ENCODE data around the gene AKAP12.
"Not testable (repeated sequence)": the region's sequence is repeated elsewhere in the genome, so short reads cannot be mapped to it uniquely, and the experiment has no call there.

Gene AKAP12

GRCh38 chr6:151349651-151350270 is 110.0 kb downstream of the AKAP12 start:
- DNase-seq (ENCODE audit: low read depth, low spot score): no peak

DNA sequence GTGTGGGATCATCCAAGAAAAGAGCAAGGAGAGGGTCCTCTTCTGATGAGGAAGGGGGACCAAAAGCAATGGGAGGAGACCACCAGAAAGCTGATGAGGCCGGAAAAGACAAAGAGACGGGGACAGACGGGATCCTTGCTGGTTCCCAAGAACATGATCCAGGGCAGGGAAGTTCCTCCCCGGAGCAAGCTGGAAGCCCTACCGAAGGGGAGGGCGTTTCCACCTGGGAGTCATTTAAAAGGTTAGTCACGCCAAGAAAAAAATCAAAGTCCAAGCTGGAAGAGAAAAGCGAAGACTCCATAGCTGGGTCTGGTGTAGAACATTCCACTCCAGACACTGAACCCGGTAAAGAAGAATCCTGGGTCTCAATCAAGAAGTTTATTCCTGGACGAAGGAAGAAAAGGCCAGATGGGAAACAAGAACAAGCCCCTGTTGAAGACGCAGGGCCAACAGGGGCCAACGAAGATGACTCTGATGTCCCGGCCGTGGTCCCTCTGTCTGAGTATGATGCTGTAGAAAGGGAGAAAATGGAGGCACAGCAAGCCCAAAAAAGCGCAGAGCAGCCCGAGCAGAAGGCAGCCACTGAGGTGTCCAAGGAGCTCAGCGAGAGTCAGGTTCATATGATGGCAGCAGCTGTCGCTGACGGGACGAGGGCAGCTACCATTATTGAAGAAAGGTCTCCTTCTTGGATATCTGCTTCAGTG is 110.8 kb downstream of the AKAP12 start:
- DNase-seq (ENCODE audit: low read depth, low spot score): no peak

GRCh38 chr6:151351146-151351700 is 111.5 kb downstream of the AKAP12 start:
- DNase-seq (ENCODE audit: low read depth, low spot score): no peak

DNA sequence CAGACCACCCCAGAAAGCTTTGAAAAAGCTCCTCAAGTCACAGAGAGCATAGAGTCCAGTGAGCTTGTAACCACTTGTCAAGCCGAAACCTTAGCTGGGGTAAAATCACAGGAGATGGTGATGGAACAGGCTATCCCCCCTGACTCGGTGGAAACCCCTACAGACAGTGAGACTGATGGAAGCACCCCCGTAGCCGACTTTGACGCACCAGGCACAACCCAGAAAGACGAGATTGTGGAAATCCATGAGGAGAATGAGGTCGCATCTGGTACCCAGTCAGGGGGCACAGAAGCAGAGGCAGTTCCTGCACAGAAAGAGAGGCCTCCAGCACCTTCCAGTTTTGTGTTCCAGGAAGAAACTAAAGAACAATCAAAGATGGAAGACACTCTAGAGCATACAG is 112.0 kb downstream of the AKAP12 start:
- no peak for DNase-seq (ENCODE audit: low read depth, low spot score)

DNA sequence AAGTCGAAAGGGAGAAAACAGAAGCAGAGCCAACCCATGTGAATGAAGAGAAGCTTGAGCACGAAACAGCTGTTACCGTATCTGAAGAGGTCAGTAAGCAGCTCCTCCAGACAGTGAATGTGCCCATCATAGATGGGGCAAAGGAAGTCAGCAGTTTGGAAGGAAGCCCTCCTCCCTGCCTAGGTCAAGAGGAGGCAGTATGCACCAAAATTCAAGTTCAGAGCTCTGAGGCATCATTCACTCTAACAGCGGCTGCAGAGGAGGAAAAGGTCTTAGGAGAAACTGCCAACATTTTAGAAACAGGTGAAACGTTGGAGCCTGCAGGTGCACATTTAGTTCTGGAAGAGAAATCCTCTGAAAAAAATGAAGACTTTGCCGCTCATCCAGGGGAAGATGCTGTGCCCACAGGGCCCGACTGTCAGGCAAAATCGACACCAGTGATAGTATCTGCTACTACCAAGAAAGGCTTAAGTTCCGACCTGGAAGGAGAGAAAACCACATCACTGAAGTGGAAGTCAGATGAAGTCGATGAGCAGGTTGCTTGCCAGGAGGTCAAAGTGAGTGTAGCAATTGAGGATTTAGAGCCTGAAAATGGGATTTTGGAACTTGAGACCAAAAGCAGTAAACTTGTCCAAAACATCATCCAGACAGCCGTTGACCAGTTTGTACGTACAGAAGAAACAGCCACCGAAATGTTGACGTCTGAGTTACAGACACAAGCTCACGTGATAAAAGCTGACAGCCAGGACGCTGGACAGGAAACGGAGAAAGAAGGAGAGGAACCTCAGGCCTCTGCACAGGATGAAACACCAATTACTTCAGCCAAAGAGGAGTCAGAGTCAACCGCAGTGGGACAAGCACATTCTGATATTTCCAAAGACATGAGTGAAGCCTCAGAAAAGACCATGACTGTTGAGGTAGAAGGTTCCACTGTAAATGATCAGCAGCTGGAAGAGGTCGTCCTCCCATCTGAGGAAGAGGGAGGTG is 112.9 kb downstream of the AKAP12 start:
- no peak for DNase-seq (ENCODE audit: low read depth, low spot score)

GRCh38 chr6:151353795-151354194 is 114.0 kb downstream of the AKAP12 start:
- DNase-seq (ENCODE audit: low read depth, low spot score): no peak

DNA sequence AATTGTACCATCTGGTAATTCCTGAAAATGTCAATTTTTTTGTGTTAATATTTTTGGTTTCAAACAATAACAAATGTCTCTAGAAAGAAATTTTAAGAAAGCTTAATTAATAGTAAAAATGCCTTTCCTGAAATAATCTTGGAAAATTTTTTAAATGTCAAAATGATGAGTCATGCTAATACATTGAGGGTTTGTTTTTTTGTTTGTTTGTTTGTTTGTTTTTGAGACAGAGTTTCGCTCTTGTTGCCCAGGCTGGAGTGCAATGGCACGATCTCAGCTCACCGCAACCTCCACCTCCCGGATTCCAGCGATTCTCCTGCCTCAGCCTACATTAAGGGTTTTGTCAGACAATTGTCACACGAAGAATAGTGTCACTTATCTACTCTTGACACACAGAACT is 117.2 kb downstream of the AKAP12 start:
- not testable (repeated sequence) for DNase-seq (ENCODE audit: low read depth, low spot score)

- no peak for DNase-seq (ENCODE audit: low read depth, low spot score)
Measured at GRCh38 chr6:151357758-151358436, 118.1 kb downstream of the AKAP12 start.

GRCh38 chr6:151358475-151358874 is 118.7 kb downstream of the AKAP12 start:
- DNase-seq (ENCODE audit: low read depth, low spot score): no peak

GRCh38 chr6:151359486-151359885 is 119.7 kb downstream of the AKAP12 start:
- no peak for DNase-seq (ENCODE audit: low read depth, low spot score)

GRCh38 chr6:151365233-151365632 is 125.5 kb downstream of the AKAP12 start:
- no peak for DNase-seq (ENCODE audit: low read depth, low spot score)

- DNase-seq (ENCODE audit: low read depth, low spot score): no peak
Measured at GRCh38 chr6:151370509-151371078, 130.8 kb downstream of the AKAP12 start.

DNA sequence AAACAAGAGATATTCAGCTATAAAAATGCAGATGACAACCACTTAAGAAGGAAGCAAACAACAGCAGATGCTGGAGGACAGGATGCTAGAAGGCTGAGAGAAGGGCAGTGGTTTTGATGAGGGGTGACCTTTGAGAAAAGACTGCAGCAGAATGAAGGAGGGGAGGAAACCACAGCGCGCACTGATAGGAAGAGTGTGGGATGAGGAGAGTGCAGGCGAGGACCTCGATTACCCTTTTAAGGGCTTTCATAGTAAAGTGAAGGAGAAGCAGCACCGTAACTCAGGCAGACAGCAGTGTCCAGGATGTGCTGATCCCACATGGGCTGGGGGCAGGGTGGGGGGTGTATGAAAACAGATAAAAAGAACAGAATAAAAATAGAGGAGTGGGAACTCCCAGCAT is 132.4 kb downstream of the AKAP12 start:
- DNase-seq (ENCODE audit: low read depth, low spot score): no peak

- DNase-seq (ENCODE audit: low read depth, low spot score): no peak
Measured at GRCh38 chr6:151374036-151374683, 134.4 kb downstream of the AKAP12 start.

- no peak for DNase-seq (ENCODE audit: low read depth, low spot score)
Measured at GRCh38 chr6:151375833-151376232, 136.1 kb downstream of the AKAP12 start.

DNA sequence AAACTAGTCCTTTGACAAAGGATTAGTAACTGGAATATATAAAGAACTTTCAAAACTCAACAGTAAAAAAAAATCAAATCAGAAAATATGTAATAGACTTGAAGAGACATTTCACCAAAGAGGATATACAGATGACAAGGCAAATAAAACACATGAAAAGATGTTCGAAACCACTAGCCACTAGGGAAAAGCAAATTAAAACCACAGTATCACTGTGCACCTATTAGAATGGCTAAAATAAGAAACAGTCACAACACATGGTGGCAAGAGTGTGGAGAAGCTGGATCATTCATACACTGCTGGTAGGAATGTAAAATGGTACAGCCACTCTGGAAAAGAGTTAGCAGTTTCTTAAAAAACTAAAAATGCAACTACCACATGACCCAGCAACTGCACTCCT is 136.7 kb downstream of the AKAP12 start:
- DNase-seq (ENCODE audit: low read depth, low spot score): no peak

DNA sequence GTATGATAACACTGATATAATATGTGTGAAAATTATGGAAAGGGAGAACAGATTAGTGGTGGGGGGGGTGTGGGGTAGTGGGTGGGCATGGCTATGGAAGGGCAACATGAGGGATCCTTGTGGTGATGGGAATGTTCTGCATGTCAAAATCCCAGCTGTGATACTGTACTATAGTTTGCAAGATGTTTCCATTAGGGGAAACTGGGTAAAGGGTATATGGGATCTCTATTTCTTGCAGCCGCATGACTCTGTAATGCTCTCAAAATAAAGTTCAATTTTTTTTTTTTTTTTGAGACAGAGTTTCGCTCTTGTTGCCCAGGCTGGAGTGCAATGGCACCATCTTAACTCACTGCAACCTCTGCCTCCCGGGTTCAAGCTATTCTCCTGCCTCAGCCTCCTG is 137.3 kb downstream of the AKAP12 start:
- no peak for DNase-seq (ENCODE audit: low read depth, low spot score)

DNA sequence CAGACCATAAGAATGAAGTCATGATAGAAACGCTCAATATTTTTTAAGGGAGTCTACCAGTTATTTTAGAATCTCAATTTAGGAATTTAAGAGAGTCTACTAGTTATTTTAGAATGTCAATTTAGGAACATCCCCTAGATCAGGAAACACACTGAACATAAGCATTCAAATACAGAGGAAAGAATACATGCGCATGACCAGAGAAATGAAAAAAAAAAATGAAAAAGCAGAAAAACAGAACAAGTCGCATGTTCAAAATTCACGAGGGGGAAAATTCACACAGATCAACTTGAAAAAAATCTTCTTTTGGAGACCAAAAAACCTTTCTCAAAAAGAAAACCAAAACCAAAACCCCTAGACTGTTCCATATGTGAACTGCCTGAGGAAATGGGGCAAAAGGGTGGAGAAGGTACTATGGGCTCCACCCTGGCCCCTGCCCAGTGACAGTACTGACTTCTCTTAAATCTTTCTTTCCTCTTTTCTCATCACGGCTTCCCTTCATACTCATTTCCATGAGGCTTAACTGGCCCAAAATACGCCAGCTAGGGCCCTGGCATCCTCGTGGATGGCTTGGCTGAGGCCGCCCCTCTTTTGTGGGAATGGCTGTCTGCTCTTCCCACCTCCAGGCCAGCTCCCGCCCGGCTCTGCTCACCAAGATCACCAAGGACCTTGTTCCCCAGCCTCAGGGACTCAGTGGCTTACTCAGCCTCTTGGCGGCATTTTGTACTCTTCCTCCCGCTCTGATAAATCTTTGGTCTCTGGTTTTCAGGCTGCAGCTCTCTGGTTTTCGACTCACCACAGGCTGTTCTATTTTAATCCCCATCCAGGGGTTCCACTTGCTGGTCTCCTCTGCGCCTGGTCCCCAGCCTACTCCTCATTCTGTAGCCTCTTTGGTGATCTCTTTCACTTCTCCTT is 140.4 kb downstream of the AKAP12 start:
- no peak for DNase-seq (ENCODE audit: low read depth, low spot score)

DNA sequence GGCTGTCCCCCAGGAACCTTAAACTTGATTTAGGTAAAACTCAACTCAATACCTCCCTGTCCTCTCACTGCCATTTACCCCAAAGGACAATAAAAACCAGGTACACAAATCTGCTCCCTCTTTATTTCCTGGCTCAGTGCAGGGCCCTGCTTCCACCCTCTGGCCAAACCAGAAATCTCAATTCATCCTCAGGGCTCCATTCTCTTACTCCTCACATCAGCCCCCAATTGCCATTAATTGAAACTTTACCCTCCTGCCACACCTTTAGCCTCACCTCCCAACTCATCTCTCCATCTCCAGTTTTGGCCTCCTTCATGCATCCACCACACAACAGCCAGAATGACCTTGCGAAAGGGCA is 141.1 kb downstream of the AKAP12 start:
- no peak for DNase-seq (ENCODE audit: low read depth, low spot score)

- no peak for DNase-seq (ENCODE audit: low read depth, low spot score)
Measured at GRCh38 chr6:151381722-151382121, 142.0 kb downstream of the AKAP12 start.

Data from brain pericyte (primary cell).